A549 (cell line): Measurements from ENCODE around the gene MAP3K20. TPM values are rescaled to one million over a fixed set of nuclear protein-coding genes. Genes with fewer than 3 reads are reported as not detected.

Source experiments
- ATAC-seq, 2 experiments: fragments of 200-7000 bp in 1 of 2; fragments of >200 bp in 1 of 2; cut with Nextera tagmentation in 1 of 2; cut with Tn5 transposase in 1 of 2; 3 replicates each; pipeline versions ENCODE4 v1.8.0 to v1.9.1; 2018 to 2020; ENCODE audit warnings: mild to moderate bottlenecking in 1 of 2, moderate library complexity in 1 of 2
- CTCF ChIA-PET: fragments of 300-600 bp; sonication (Branson Sonifier 250); formaldehyde crosslinking; extraction: SDS; loops from one replicate; lab custom pipeline; 2021; ENCODE audit warnings: antibody characterized with exemption, inconsistent platforms; lab: Yijun Ruan, JAX
- POLR2A ChIA-PET: fragments of 350-600 bp; formaldehyde crosslinking; extraction: SDS; loops from one replicate; lab custom pipeline; 2021; ENCODE audit warnings: antibody characterized with exemption, inconsistent platforms; lab: Yijun Ruan, JAX
- DNase-seq, 2 experiments: peaks; one replicate each; pipeline versions ENCODE4 v3.0.0 to v3.0.0-alpha.2; 2011 to 2016; ENCODE audit warnings: low read depth in 1 of 2, low spot score in 1 of 2
- FAIRE-seq: peaks from 2 replicates; lab custom pipeline; 2011; peaks lifted over from hg19 to GRCh38; lab: Jason Lieb, UNC
- H3K27ac ChIP-seq, 2 experiments: fragments of >200 bp; sonication (Bioruptor Twin); formaldehyde crosslinking; 3 replicates each; pipeline ENCODE4 v1.5.1; 2016 to 2017
- H3K4me1 ChIP-seq: fragments of >200 bp; sonication (Bioruptor Twin); formaldehyde crosslinking; 3 replicates; pipeline ENCODE4 v1.6.1; 2016
- H3K4me2 ChIP-seq: fragments of >200 bp; sonication (Bioruptor Twin); formaldehyde crosslinking; 3 replicates; pipeline ENCODE4 v1.6.1; 2016
- H3K4me3 ChIP-seq: fragments of >200 bp; sonication (Bioruptor Twin); formaldehyde crosslinking; 3 replicates; pipeline ENCODE4 v1.5.1; 2016
- H3K9me3 ChIP-seq: fragments of >200 bp; sonication (Bioruptor Twin); formaldehyde crosslinking; 3 replicates; pipeline ENCODE4 v1.6.1; 2016
- BHLHE40 ChIP-seq: IDR thresholded peaks from 2 replicates; pipeline ENCODE4 v1.6.1; 2012; ENCODE audit warnings: low read depth, low read length, inconsistent platforms
- CEBPB ChIP-seq, 2 experiments: fragments of >200 bp in 1 of 2; sonication (Bioruptor Twin) in 1 of 2; formaldehyde crosslinking in 1 of 2; IDR thresholded peaks; 2 replicates each; pipeline ENCODE4 v1.6.1; 2012 to 2016
- CHD2 ChIP-seq: fragments of 150-350 bp; IDR thresholded peaks from 2 replicates; pipeline ENCODE4 v1.6.1; 2014; ENCODE audit warnings: low read length; ENCODE audit not compliant: partially characterized antibody
- ESRRA ChIP-seq: fragments of 150-350 bp; IDR thresholded peaks from 2 replicates; pipeline ENCODE4 v1.6.1; 2014; ENCODE audit warnings: mild to moderate bottlenecking, low read length, borderline replicate concordance
- GATA3 ChIP-seq: IDR thresholded peaks from 2 replicates; pipeline ENCODE4 v1.6.1; 2012; ENCODE audit warnings: borderline replicate concordance
- HDAC2 ChIP-seq: fragments of 200-600 bp; sonication (generic); IDR thresholded peaks from 2 replicates; pipeline ENCODE4 v1.6.1; 2016
- HOXA7 ChIP-seq: fragments of 250-450 bp; sonication (Bioruptor Pico); IDR thresholded peaks from 2 replicates; pipeline ENCODE4 v1.5.0; 2020; ENCODE audit warnings: mild to moderate bottlenecking, moderate library complexity
- HOXB13 ChIP-seq: fragments of 250-450 bp; sonication (Bioruptor Pico); IDR thresholded peaks from 2 replicates; pipeline ENCODE4 v1.5.0; 2020; ENCODE audit warnings: low read depth, mild to moderate bottlenecking, moderate library complexity
- JUNB ChIP-seq: fragments of >200 bp; sonication (Bioruptor Twin); formaldehyde crosslinking; IDR thresholded peaks from 2 replicates; pipeline ENCODE4 v1.6.1; 2016
- KDM1A ChIP-seq: fragments of 200-600 bp; sonication (generic); IDR thresholded peaks from 2 replicates; pipeline ENCODE4 v1.6.1; 2016; ENCODE audit warnings: low read depth, mild to moderate bottlenecking
- KDM5A ChIP-seq: fragments of 200-600 bp; sonication (generic); IDR thresholded peaks from 2 replicates; pipeline ENCODE4 v1.6.1; 2016; ENCODE audit warnings: antibody characterized with exemption, mild to moderate bottlenecking
- MAFK ChIP-seq: fragments of 450-650 bp; IDR thresholded peaks from 2 replicates; pipeline ENCODE4 v1.6.1; 2014; ENCODE audit not compliant: partially characterized antibody
- MYC ChIP-seq: IDR thresholded peaks from 2 replicates; pipeline ENCODE4 v1.6.1; 2012; ENCODE audit warnings: mild to moderate bottlenecking, inconsistent platforms, low read length, improper control_type of control experiment, borderline replicate concordance
- NFE2L2 ChIP-seq: fragments of 150-350 bp; conservative IDR thresholded peaks from 2 replicates; pipeline ENCODE4 v1.6.1; 2014; ENCODE audit warnings: low read length
- NPAS2 ChIP-seq: fragments of 250-450 bp; sonication (Bioruptor Pico); IDR thresholded peaks from 2 replicates; pipeline ENCODE4 v1.8.0; 2022; ENCODE audit warnings: mild to moderate bottlenecking, moderate library complexity, borderline replicate concordance
- NR3C1 ChIP-seq: fragments of >200 bp; sonication (Bioruptor Twin); formaldehyde crosslinking; IDR thresholded peaks from 3 replicates; pipeline ENCODE4 v1.6.1; 2017
- POLR2A ChIP-seq: IDR thresholded peaks from 2 replicates; pipeline ENCODE4 v1.6.1; 2012; ENCODE audit warnings: mild to moderate bottlenecking, low read length
- POLR2AphosphoS2 ChIP-seq: conservative IDR thresholded peaks from 2 replicates; pipeline ENCODE4 v1.6.1; 2012; ENCODE audit warnings: low read length, improper control_type of control experiment, inconsistent platforms
- RARB ChIP-seq: fragments of 250-450 bp; sonication (Bioruptor Pico); IDR thresholded peaks from 2 replicates; pipeline ENCODE4 v1.8.0; 2021; ENCODE audit warnings: mild to moderate bottlenecking, moderate library complexity
- SMC3 ChIP-seq: fragments of >200 bp; sonication (Bioruptor Twin); formaldehyde crosslinking; IDR thresholded peaks from 3 replicates; pipeline ENCODE4 v1.6.1; 2018; ENCODE audit warnings: inconsistent platforms
- SREBF2 ChIP-seq: fragments of 450-650 bp; IDR thresholded peaks from 2 replicates; pipeline ENCODE4 v1.6.1; 2014; ENCODE audit warnings: mild to moderate bottlenecking, moderate library complexity
- TP53 ChIP-seq: fragments of 250-450 bp; sonication (Bioruptor Pico); IDR thresholded peaks from 2 replicates; pipeline ENCODE4 v1.5.0; 2021; ENCODE audit warnings: mild to moderate bottlenecking, moderate library complexity
- ZFP36 ChIP-seq: fragments of 450-650 bp; IDR thresholded peaks from 2 replicates; pipeline ENCODE4 v1.6.1; 2014; ENCODE audit warnings: borderline replicate concordance; ENCODE audit not compliant: partially characterized antibody
- ZNF302 ChIP-seq: fragments of 250-450 bp; sonication (Bioruptor Pico); IDR thresholded peaks from 2 replicates; pipeline ENCODE4 v1.9.0; 2021; ENCODE audit warnings: inconsistent platforms, mild to moderate bottlenecking, moderate library complexity
- ZSCAN20 ChIP-seq: fragments of 250-450 bp; sonication (Bioruptor Pico); IDR thresholded peaks from 2 replicates; pipeline ENCODE4 v1.8.0; 2022; ENCODE audit warnings: mild to moderate bottlenecking, moderate library complexity
- WGBS: methylation state at CpG from one replicate; pipeline ENCODE4 v1.1.6; 2017; ENCODE audit errors: missing lambda C conversion rate; 5-methylcytosine and 5-hydroxymethylcytosine counted together
- polyA plus RNA-seq, 4 experiments: library from polyadenylated mRNA; depleted of rRNA in 3 of 4; stranded (reverse); fragments of >200 nt; fragmentation: RNase III in 1 of 4; extraction: RNeasy Plus Mini Kit Qiagen cat#74134 plus additional on column Dnase treatment in 1 of 4; gene quantifications; 2 replicates in 3 of 4; 3 replicates in 1 of 4; pipeline ENCODE4 v1.2.3, GENCODE V29; 2011 to 2017
- TF ChIP-seq, protein P1 (sequence below): IDR thresholded peaks from 2 replicates; pipeline ENCODE4 v1.6.1; 2012; ENCODE audit warnings: low read depth, borderline replicate concordance
- TF ChIP-seq, protein P2 (sequence below): fragments of >200 bp; sonication (Bioruptor Twin); formaldehyde crosslinking; IDR thresholded peaks from 3 replicates; pipeline ENCODE4 v1.6.1; 2016
- TF ChIP-seq, protein P3 (sequence below): fragments of >200 bp; sonication (Bioruptor Twin); formaldehyde crosslinking; IDR thresholded peaks from 3 replicates; pipeline ENCODE4 v1.5.1; 2016
- TF ChIP-seq, protein P4 (sequence below): fragments of 250-450 bp; sonication (Bioruptor Pico); IDR thresholded peaks from 2 replicates; pipeline ENCODE4 v1.5.0; 2021; ENCODE audit warnings: mild to moderate bottlenecking, moderate library complexity, borderline replicate concordance

Gene MAP3K20
- polyA plus RNA-seq, 2 of the 4 experiments (the other 2 are of a cell fraction): 34.7 to 80.7 TPM

DNA sequence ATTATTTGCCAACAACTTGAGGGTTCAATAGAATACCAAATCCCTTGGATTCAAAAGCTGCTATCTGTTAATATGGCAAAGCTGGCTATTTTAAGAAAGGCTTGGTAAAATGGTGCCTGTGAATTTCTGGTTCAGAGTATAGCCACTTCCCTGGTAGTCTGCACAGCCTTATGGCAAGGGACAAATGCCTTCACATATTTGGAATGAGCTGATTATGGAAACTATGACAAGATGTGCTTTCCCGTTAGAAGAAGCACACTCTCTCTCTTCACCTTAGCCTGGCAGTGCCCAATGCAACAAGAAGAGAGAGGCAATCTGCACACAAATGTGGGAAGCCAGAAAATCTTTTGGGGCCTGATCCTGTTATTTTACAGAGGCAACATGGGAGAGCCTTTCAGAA lies 47.5 kb upstream of the MAP3K20 start:
- Histone ChIP-seq H3K4me2 (peak overlapping the region; percentile 44; the same call in 2 of the 3 replicates), H3K27ac (peak overlapping the region; percentile 48 to 72), H3K4me3 (no peak overlapping the region), H3K4me1 (peaks cover 6% of the 10 kb centered on the region; the same call in 2 of the 3 replicates), H3K9me3 (0 out of 3 replicates have a peak, but pooled peaks cover 3% of the 10 kb centered on the region)
- no peak for ATAC-seq
- CTCF ChIA-PET: interaction anchor here (0.6 to 15.5 kb wide), 70 partner anchors 9 to 420 kb away, joined by 3 to 395 read pairs (median 6); no protein-coding TSS in a partner anchor
- WGBS: 92% methylated on average over 1 of the region's 1 CpG
- FAIRE-seq: no peak
- no peak for TF ChIP-seq HOXA7
- TF ChIP-seq TP53: no peak
- TF ChIP-seq RARB (CRISPR knock-in tag): no peak
- no peak for TF ChIP-seq ESRRA
- no peak for TF ChIP-seq NPAS2 (CRISPR knock-in tag)
- TF ChIP-seq ZNF302 (CRISPR knock-in tag): no peak
- TF ChIP-seq NR3C1: no peak
- no peak for TF ChIP-seq MYC
- TF ChIP-seq MAFK: no peak
- no peak for TF ChIP-seq KDM1A
- no peak for TF ChIP-seq ZFP36
- TF ChIP-seq ZSCAN20 (CRISPR knock-in tag): no peak
- TF ChIP-seq POLR2A: no peak
- TF ChIP-seq, protein P1, sequence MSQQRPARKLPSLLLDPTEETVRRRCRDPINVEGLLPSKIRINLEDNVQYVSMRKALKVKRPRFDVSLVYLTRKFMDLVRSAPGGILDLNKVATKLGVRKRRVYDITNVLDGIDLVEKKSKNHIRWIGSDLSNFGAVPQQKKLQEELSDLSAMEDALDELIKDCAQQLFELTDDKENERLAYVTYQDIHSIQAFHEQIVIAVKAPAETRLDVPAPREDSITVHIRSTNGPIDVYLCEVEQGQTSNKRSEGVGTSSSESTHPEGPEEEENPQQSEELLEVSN: no peak
- TF ChIP-seq GATA3: no peak
- TF ChIP-seq, protein P2, sequence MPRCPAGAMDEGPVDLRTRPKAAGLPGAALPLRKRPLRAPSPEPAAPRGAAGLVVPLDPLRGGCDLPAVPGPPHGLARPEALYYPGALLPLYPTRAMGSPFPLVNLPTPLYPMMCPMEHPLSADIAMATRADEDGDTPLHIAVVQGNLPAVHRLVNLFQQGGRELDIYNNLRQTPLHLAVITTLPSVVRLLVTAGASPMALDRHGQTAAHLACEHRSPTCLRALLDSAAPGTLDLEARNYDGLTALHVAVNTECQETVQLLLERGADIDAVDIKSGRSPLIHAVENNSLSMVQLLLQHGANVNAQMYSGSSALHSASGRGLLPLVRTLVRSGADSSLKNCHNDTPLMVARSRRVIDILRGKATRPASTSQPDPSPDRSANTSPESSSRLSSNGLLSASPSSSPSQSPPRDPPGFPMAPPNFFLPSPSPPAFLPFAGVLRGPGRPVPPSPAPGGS: no peak
- POLR2A ChIA-PET: interaction anchor here (1.0 to 1.3 kb wide), 2 partner anchors 47 to 182 kb away, joined by 3 to 7 read pairs; no protein-coding TSS in a partner anchor
- DNase-seq: no peak

DNA sequence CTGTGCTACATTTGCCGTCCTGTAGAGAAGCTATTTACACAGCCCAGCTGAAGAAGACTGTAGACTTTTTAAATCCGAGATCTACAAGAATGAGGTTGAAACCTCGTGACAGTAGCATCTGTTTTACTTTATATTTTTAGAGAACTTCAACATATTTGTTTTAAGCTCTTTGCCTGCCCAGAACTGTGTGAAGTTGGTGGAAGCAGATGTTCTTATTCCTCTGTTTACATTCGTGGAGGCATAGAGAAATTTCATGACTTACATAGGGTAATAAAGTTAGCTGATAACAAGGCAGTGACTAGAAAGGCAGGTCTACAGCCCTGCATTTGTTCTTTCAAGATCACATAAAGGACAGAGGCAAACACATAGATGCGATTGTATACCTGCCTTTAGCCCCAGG lies 47.0 kb upstream of the MAP3K20 start:
- 68% methylated on average over 5 of the region's 5 CpGs for WGBS
- ChIA-PET POLR2A (interaction anchor here (0.5 to 1.0 kb wide), 3 partner anchors 46 to 198 kb away, joined by 3 read pairs; no protein-coding TSS in a partner anchor), CTCF (interaction anchor here (0.9 to 15.5 kb wide), 35 partner anchors 9 to 420 kb away, joined by 3 to 395 read pairs (median 6); partner anchors contain the start of gene MAP3K20)
- H3K4me1 ChIP-seq: peaks cover 6% of the 10 kb centered on the region; the same call in 2 of the 3 replicates
- peak overlapping the region; percentile 48 to 72; a peak in 4 of 6 replicates for H3K27ac ChIP-seq
- H3K4me2 ChIP-seq: no peak overlapping the region
- 0 out of 3 replicates have a peak, but pooled peaks cover 2% of the 10 kb centered on the region for H3K9me3 ChIP-seq
- no peak overlapping the region for H3K4me3 ChIP-seq
- DNase-seq: no peak
- no peak for ATAC-seq
- TF ChIP-seq NFE2L2 (no peak), CHD2 (no peak), SREBF2 (no peak), JUNB (no peak), SMC3 (no peak), POLR2AphosphoS2 (no peak), KDM5A (no peak), KDM1A (no peak), POLR2A (no peak), HDAC2 (no peak), HOXA7 (no peak), ZFP36 (no peak), BHLHE40 (no peak), ZSCAN20 (CRISPR knock-in tag) (no peak), CEBPB (IDR thresholded peaks at IDR 0.05) (no peak), HOXB13 (no peak)
- TF ChIP-seq, protein P3, sequence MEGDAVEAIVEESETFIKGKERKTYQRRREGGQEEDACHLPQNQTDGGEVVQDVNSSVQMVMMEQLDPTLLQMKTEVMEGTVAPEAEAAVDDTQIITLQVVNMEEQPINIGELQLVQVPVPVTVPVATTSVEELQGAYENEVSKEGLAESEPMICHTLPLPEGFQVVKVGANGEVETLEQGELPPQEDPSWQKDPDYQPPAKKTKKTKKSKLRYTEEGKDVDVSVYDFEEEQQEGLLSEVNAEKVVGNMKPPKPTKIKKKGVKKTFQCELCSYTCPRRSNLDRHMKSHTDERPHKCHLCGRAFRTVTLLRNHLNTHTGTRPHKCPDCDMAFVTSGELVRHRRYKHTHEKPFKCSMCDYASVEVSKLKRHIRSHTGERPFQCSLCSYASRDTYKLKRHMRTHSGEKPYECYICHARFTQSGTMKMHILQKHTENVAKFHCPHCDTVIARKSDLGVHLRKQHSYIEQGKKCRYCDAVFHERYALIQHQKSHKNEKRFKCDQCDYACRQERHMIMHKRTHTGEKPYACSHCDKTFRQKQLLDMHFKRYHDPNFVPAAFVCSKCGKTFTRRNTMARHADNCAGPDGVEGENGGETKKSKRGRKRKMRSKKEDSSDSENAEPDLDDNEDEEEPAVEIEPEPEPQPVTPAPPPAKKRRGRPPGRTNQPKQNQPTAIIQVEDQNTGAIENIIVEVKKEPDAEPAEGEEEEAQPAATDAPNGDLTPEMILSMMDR: no peak
- TF ChIP-seq, protein P2: no peak
- TF ChIP-seq, protein P4, sequence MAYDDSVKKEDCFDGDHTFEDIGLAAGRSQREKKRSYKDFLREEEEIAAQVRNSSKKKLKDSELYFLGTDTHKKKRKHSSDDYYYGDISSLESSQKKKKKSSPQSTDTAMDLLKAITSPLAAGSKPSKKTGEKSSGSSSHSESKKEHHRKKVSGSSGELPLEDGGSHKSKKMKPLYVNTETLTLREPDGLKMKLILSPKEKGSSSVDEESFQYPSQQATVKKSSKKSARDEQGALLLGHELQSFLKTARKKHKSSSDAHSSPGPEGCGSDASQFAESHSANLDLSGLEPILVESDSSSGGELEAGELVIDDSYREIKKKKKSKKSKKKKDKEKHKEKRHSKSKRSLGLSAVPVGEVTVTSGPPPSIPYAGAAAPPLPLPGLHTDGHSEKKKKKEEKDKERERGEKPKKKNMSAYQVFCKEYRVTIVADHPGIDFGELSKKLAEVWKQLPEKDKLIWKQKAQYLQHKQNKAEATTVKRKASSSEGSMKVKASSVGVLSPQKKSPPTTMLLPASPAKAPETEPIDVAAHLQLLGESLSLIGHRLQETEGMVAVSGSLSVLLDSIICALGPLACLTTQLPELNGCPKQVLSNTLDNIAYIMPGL: no peak
- TF ChIP-seq, all 56 proteins: peak for 0
- no peak for FAIRE-seq
